ENCODE results near the gene ZNF169. TPM values are rescaled to one million over a fixed set of nuclear protein-coding genes. Genes with fewer than 3 reads are reported as not detected.

The ZNF169 gene
- total and polyA plus RNA-seq, 2 experiments from 2014 or later: 3.1 to 7.9 TPM

DNA sequence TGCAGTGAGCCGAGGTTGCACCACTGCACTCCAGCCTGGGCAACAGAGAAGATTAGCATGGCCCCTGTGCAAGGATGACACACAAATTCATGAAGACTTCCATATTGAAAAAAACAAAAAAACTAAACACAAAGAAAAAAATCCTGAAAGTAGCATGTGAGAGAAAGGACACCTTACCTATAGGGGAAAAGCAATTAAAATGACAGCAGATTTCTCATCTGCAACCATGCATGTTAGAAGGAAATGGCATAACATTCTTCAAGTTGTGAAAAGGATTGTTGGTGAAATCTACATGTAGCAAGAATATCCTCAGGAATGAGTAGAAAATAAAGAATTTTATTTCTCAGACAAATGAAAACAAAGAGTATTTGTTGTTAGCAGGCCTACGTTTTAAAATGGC lies 13.4 kb upstream of the ZNF169 start (continued):
- TF ChIP-seq, protein P1, sequence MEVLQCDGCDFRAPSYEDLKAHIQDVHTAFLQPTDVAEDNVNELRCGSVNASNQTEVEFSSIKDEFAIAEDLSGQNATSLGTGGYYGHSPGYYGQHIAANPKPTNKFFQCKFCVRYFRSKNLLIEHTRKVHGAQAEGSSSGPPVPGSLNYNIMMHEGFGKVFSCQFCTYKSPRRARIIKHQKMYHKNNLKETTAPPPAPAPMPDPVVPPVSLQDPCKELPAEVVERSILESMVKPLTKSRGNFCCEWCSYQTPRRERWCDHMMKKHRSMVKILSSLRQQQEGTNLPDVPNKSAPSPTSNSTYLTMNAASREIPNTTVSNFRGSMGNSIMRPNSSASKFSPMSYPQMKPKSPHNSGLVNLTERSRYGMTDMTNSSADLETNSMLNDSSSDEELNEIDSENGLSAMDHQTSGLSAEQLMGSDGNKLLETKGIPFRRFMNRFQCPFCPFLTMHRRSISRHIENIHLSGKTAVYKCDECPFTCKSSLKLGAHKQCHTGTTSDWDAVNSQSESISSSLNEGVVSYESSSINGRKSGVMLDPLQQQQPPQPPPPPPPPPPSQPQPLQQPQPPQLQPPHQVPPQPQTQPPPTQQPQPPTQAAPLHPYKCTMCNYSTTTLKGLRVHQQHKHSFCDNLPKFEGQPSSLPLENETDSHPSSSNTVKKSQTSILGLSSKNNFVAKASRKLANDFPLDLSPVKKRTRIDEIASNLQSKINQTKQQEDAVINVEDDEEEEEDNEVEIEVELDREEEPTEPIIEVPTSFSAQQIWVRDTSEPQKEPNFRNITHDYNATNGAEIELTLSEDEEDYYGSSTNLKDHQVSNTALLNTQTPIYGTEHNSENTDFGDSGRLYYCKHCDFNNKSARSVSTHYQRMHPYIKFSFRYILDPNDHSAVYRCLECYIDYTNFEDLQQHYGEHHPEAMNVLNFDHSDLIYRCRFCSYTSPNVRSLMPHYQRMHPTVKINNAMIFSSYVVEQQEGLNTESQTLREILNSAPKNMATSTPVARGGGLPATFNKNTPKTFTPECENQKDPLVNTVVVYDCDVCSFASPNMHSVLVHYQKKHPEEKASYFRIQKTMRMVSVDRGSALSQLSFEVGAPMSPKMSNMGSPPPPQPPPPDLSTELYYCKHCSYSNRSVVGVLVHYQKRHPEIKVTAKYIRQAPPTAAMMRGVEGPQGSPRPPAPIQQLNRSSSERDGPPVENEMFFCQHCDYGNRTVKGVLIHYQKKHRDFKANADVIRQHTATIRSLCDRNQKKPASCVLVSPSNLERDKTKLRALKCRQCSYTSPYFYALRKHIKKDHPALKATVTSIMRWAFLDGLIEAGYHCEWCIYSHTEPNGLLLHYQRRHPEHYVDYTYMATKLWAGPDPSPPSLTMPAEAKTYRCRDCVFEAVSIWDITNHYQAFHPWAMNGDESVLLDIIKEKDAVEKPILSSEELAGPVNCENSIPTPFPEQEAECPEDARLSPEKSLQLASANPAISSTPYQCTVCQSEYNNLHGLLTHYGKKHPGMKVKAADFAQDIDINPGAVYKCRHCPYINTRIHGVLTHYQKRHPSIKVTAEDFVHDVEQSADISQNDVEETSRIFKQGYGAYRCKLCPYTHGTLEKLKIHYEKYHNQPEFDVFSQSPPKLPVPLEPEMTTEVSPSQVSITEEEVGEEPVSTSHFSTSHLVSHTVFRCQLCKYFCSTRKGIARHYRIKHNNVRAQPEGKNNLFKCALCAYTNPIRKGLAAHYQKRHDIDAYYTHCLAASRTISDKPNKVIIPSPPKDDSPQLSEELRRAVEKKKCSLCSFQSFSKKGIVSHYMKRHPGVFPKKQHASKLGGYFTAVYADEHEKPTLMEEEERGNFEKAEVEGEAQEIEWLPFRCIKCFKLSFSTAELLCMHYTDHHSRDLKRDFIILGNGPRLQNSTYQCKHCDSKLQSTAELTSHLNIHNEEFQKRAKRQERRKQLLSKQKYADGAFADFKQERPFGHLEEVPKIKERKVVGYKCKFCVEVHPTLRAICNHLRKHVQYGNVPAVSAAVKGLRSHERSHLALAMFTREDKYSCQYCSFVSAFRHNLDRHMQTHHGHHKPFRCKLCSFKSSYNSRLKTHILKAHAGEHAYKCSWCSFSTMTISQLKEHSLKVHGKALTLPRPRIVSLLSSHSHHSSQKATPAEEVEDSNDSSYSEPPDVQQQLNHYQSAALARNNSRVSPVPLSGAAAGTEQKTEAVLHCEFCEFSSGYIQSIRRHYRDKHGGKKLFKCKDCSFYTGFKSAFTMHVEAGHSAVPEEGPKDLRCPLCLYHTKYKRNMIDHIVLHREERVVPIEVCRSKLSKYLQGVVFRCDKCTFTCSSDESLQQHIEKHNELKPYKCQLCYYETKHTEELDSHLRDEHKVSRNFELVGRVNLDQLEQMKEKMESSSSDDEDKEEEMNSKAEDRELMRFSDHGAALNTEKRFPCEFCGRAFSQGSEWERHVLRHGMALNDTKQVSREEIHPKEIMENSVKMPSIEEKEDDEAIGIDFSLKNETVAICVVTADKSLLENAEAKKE (CRISPR knock-in tag; IDR thresholded peaks at IDR 0.05): no peak
- TF ChIP-seq, protein P2, sequence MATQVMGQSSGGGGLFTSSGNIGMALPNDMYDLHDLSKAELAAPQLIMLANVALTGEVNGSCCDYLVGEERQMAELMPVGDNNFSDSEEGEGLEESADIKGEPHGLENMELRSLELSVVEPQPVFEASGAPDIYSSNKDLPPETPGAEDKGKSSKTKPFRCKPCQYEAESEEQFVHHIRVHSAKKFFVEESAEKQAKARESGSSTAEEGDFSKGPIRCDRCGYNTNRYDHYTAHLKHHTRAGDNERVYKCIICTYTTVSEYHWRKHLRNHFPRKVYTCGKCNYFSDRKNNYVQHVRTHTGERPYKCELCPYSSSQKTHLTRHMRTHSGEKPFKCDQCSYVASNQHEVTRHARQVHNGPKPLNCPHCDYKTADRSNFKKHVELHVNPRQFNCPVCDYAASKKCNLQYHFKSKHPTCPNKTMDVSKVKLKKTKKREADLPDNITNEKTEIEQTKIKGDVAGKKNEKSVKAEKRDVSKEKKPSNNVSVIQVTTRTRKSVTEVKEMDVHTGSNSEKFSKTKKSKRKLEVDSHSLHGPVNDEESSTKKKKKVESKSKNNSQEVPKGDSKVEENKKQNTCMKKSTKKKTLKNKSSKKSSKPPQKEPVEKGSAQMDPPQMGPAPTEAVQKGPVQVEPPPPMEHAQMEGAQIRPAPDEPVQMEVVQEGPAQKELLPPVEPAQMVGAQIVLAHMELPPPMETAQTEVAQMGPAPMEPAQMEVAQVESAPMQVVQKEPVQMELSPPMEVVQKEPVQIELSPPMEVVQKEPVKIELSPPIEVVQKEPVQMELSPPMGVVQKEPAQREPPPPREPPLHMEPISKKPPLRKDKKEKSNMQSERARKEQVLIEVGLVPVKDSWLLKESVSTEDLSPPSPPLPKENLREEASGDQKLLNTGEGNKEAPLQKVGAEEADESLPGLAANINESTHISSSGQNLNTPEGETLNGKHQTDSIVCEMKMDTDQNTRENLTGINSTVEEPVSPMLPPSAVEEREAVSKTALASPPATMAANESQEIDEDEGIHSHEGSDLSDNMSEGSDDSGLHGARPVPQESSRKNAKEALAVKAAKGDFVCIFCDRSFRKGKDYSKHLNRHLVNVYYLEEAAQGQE (IDR thresholded peaks at IDR 0.05; ENCODE audit: unreplicated experiment): no peak
- TF ChIP-seq ZNF331 (CRISPR knock-in tag; IDR thresholded peaks at IDR 0.05; ENCODE audit: low read depth) (no peak), POLR2AphosphoS5 (IDR thresholded peaks at IDR 0.05; ENCODE audit: low read depth) (no peak), ZNF114 (CRISPR knock-in tag; IDR thresholded peaks at IDR 0.05) (no peak)

DNA sequence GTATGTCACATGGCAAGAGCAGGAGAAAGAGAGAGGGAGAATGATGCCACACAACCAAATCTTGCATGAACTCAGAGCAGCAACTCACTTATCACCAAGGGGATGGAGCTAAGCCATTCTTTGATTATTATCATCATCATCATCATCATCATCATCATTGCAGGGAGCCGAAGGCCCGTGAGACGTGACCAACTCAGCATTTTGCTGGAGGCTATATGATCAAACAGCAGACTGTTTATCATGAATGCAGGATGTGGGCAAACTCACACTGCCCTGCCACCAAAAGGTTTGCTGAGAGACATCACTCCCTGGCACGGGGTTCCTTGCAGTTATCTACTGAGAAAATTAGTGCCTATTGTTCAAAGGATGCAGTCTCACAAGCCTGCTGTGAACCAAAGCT lies 8.6 kb upstream of the ZNF169 start:
- H3K27ac Mint-ChIP-seq: no peak overlapping the region
- H3K9me3 Mint-ChIP-seq: no peaks in the 10 kb centered on the region
- Histone ChIP-seq H3K36me3 (ENCODE audit: insufficient read depth) (no peaks in the 10 kb centered on the region), H2AFZ (peak overlapping the region; percentile 59; the same call in 1 of the 2 replicates), H3K79me2 (replicated peaks; ENCODE audit: insufficient read depth) (no peaks in the 10 kb centered on the region), H3K9me2 (ENCODE audit: insufficient read depth) (no peaks in the 10 kb centered on the region; the same call in 1 of the 2 replicates), H3K4me1 (ENCODE audit: insufficient read depth) (no peaks in the 10 kb centered on the region), H3K4me3 (no peak overlapping the region), H3F3A (replicated peaks; ENCODE audit: low read depth) (no peaks in the 10 kb centered on the region), H3K4me2 (no peak overlapping the region), H3K27ac (ENCODE audit: low read depth) (no peak overlapping the region), H4K20me1 (replicated peaks; ENCODE audit: insufficient read depth) (no peaks in the 10 kb centered on the region), H3K27me3 (ENCODE audit: insufficient read depth) (no peaks in the 10 kb centered on the region)
- H3K36me3 Mint-ChIP-seq (ENCODE audit: low read depth): no peaks in the 10 kb centered on the region; the same call in 2 of the 3 replicates
- H3K4me1 Mint-ChIP-seq: peaks cover 3% of the 10 kb centered on the region; the same call in 2 of the 3 replicates
- no peaks in the 10 kb centered on the region for H3K27me3 Mint-ChIP-seq (ENCODE audit: insufficient read depth, low read depth, poor library complexity)
- no peak for ATAC-seq
- H3K4me3 Mint-ChIP-seq: no peak overlapping the region
- DNase-seq (ENCODE audit: low spot score): no peak
- no peak for TF ChIP-seq NANOG (IDR thresholded peaks at IDR 0.05; ENCODE audit: borderline replicate concordance)
- TF ChIP-seq, protein P3, sequence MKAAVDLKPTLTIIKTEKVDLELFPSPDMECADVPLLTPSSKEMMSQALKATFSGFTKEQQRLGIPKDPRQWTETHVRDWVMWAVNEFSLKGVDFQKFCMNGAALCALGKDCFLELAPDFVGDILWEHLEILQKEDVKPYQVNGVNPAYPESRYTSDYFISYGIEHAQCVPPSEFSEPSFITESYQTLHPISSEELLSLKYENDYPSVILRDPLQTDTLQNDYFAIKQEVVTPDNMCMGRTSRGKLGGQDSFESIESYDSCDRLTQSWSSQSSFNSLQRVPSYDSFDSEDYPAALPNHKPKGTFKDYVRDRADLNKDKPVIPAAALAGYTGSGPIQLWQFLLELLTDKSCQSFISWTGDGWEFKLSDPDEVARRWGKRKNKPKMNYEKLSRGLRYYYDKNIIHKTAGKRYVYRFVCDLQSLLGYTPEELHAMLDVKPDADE (IDR thresholded peaks at IDR 0.05): no peak
- no peak for TF ChIP-seq EZH2 (IDR thresholded peaks at IDR 0.05; ENCODE audit: low read depth, unreplicated experiment)
- no peak for TF ChIP-seq ZNF331 (CRISPR knock-in tag; IDR thresholded peaks at IDR 0.05; ENCODE audit: low read depth)
- TF ChIP-seq, protein P2 (IDR thresholded peaks at IDR 0.05; ENCODE audit: unreplicated experiment): no peak
